GM23338 (cell line): ENCODE data around the gene DPF3. TPM values are rescaled to one million over a fixed set of nuclear protein-coding genes. Genes with fewer than 3 reads are reported as not detected.
A peak's percentile ranks its signal among the peaks of the same experiment; 100 is the strongest.

Experiments used
- ATAC-seq: fragments of 200-7000 bp; cut with Tn5 transposase; 3 replicates; pipeline ENCODE4 v1.9.1; 2020
- DNase-seq: peaks from one replicate; pipeline ENCODE4 v3.0.0-alpha.2; 2015; ENCODE audit warnings: low spot score
- H2AFZ ChIP-seq: fragments of 200-600 bp; sonication (generic); 2 replicates; pipeline ENCODE4 v1.8.0; 2016; ENCODE audit warnings: antibody characterized with exemption, mild to moderate bottlenecking, moderate library complexity
- H3F3A ChIP-seq: fragments of 200-600 bp; sonication (generic); replicated peaks from 2 replicates; pipeline ENCODE4 v1.8.0; 2017; ENCODE audit warnings: antibody characterized with exemption, mixed run types, low read depth
- H3K27ac ChIP-seq: fragments of 200-600 bp; sonication (generic); 2 replicates; pipeline ENCODE4 v1.6.1; 2016; ENCODE audit warnings: low read depth
- H3K27me3 ChIP-seq: fragments of 200-600 bp; sonication (generic); 2 replicates; pipeline ENCODE4 v1.8.0; 2016; ENCODE audit warnings: mild to moderate bottlenecking, mixed run types, moderate library complexity; ENCODE audit not compliant: insufficient read depth
- H3K36me3 ChIP-seq: fragments of 200-600 bp; sonication (generic); 2 replicates; pipeline ENCODE4 v1.8.0; 2016; ENCODE audit warnings: mild to moderate bottlenecking; ENCODE audit not compliant: insufficient read depth
- H3K4me1 ChIP-seq: fragments of 200-600 bp; sonication (generic); 2 replicates; pipeline ENCODE4 v1.8.0; 2016; ENCODE audit warnings: mild to moderate bottlenecking, moderate library complexity; ENCODE audit not compliant: insufficient read depth
- H3K4me2 ChIP-seq: fragments of 200-600 bp; sonication (generic); 2 replicates; pipeline ENCODE4 v1.7.1; 2017; ENCODE audit warnings: mixed run types
- H3K4me3 ChIP-seq: fragments of 200-600 bp; sonication (generic); 2 replicates; pipeline ENCODE4 v1.6.1; 2016; ENCODE audit warnings: mixed run types
- H3K79me2 ChIP-seq: fragments of 200-600 bp; sonication (generic); replicated peaks from 2 replicates; pipeline ENCODE4 v1.8.0; 2017; ENCODE audit warnings: mild to moderate bottlenecking; ENCODE audit not compliant: insufficient read depth
- H3K9me2 ChIP-seq: fragments of 200-600 bp; sonication (generic); 2 replicates; pipeline ENCODE4 v1.8.0; 2017; ENCODE audit not compliant: insufficient read depth
- H4K20me1 ChIP-seq: fragments of 200-600 bp; sonication (generic); replicated peaks from 2 replicates; pipeline ENCODE4 v1.8.0; 2017; ENCODE audit warnings: mild to moderate bottlenecking; ENCODE audit not compliant: insufficient read depth
- H3K27ac Mint-ChIP-seq: 2 replicates; pipeline ENCODE4 v1.8.0; 2020; ENCODE audit warnings: inconsistent platforms, mild to moderate bottlenecking, moderate library complexity, mixed read lengths
- H3K27me3 Mint-ChIP-seq: 3 replicates; pipeline ENCODE4 v1.8.0; 2022; ENCODE audit warnings: low read depth, mild to moderate bottlenecking, moderate library complexity, mixed read lengths, inconsistent platforms; ENCODE audit not compliant: insufficient read depth, poor library complexity
- H3K36me3 Mint-ChIP-seq: 3 replicates; pipeline ENCODE4 v1.8.0; 2021; ENCODE audit warnings: low read depth, mild to moderate bottlenecking, inconsistent platforms, moderate library complexity, mixed read lengths
- H3K4me1 Mint-ChIP-seq: 3 replicates; pipeline ENCODE4 v1.8.0; 2020; ENCODE audit warnings: mild to moderate bottlenecking, inconsistent platforms, mixed read lengths
- H3K4me3 Mint-ChIP-seq: 3 replicates; pipeline ENCODE4 v1.8.0; 2021; ENCODE audit warnings: moderate library complexity, mild to moderate bottlenecking, inconsistent platforms, mixed read lengths
- H3K9me3 Mint-ChIP-seq: 3 replicates; pipeline ENCODE4 v1.8.0; 2020; ENCODE audit warnings: moderate library complexity, mild to moderate bottlenecking, inconsistent platforms, mixed read lengths
- EZH2 ChIP-seq: fragments of 200-600 bp; sonication (generic); IDR thresholded peaks from one replicate; pipeline ENCODE4 v1.8.0; 2017; ENCODE audit warnings: antibody characterized with exemption, mild to moderate bottlenecking, low read depth; ENCODE audit not compliant: unreplicated experiment
- NANOG ChIP-seq: IDR thresholded peaks from 2 replicates; pipeline ENCODE4 v1.6.1; 2016; ENCODE audit warnings: antibody characterized with exemption, borderline replicate concordance
- ZNF114 ChIP-seq: fragments of 250-450 bp; sonication (Bioruptor Pico); IDR thresholded peaks from 2 replicates; pipeline ENCODE4 v1.5.0; 2020; ENCODE audit warnings: mild to moderate bottlenecking, moderate library complexity
- ZNF331 ChIP-seq: fragments of 250-450 bp; sonication (Bioruptor Pico); IDR thresholded peaks from 2 replicates; pipeline ENCODE4 v1.5.0; 2020; ENCODE audit warnings: low read depth, mild to moderate bottlenecking, moderate library complexity
- polyA plus RNA-seq: library from polyadenylated mRNA; unstranded; fragments of >200 nt; fragmentation: Nextera tagmentation; extraction: Ambion mirVana; gene quantifications from 2 replicates; pipeline ENCODE4 v1.2.1, GENCODE V29; 2016
- total RNA-seq: library from RNA; depleted of rRNA; stranded (reverse); fragments of >200 nt; shearing (Covaris generic); gene quantifications from 2 replicates; pipeline ENCODE4 v1.2.3, GENCODE V29; 2014
- TF ChIP-seq, protein P1 (sequence below): fragments of 250-450 bp; sonication (Bioruptor Pico); IDR thresholded peaks from 2 replicates; pipeline ENCODE4 v1.5.0; 2020; ENCODE audit warnings: mild to moderate bottlenecking, moderate library complexity
- TF ChIP-seq, protein P2 (sequence below): IDR thresholded peaks from 2 replicates; pipeline ENCODE4 v1.6.1; 2016; ENCODE audit warnings: antibody characterized with exemption
- TF ChIP-seq, protein P3 (sequence below), 2 experiments: fragments of 200-600 bp in 1 of 2; sonication (generic) in 1 of 2; conservative IDR thresholded peaks; 2 replicates each; pipeline versions ENCODE4 v1.5.1 to v1.6.1; 2016 to 2017; ENCODE audit warnings: antibody characterized with exemption in 2 of 2, low read depth in 2 of 2, mild to moderate bottlenecking in 2 of 2, moderate library complexity in 1 of 2

Gene DPF3
- total and polyA plus RNA-seq, 2 experiments from 2014 or later = 0.18 to 1.0 TPM

DNA sequence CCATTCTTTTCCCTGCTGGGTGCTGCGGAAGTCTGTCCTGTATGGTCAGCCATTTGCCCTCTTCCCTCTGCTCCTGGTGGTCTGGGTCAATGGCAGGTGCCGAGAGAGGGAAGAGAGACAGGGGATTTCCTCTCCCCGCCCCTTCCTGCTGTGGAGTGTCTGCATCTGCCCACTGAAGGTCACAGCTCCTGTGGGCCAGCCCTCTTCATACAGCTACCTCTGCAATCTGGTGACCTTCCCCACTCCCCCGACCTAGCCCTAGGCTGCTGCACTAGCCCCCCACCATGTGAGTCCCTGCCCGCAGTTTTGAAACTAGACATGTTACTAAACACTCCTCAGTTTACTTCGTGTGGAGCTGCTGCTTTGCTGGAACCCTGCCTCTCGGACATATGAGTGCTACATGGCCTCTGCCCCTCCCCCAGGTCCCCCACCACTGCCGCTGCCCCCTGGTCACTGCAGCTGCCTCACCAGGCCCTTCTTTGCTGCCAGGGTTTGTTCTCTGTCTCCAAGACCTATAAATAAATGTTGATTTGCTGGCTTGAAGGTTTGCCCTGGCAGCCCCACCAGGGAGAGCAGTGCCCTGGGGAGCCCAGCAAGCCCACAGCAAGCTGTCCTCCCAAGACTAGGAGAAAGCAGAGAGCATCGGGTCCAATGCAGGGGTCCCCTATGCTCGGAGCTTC, 102.9 kb downstream of the DPF3 start (continued):
- TF ChIP-seq, protein P1, sequence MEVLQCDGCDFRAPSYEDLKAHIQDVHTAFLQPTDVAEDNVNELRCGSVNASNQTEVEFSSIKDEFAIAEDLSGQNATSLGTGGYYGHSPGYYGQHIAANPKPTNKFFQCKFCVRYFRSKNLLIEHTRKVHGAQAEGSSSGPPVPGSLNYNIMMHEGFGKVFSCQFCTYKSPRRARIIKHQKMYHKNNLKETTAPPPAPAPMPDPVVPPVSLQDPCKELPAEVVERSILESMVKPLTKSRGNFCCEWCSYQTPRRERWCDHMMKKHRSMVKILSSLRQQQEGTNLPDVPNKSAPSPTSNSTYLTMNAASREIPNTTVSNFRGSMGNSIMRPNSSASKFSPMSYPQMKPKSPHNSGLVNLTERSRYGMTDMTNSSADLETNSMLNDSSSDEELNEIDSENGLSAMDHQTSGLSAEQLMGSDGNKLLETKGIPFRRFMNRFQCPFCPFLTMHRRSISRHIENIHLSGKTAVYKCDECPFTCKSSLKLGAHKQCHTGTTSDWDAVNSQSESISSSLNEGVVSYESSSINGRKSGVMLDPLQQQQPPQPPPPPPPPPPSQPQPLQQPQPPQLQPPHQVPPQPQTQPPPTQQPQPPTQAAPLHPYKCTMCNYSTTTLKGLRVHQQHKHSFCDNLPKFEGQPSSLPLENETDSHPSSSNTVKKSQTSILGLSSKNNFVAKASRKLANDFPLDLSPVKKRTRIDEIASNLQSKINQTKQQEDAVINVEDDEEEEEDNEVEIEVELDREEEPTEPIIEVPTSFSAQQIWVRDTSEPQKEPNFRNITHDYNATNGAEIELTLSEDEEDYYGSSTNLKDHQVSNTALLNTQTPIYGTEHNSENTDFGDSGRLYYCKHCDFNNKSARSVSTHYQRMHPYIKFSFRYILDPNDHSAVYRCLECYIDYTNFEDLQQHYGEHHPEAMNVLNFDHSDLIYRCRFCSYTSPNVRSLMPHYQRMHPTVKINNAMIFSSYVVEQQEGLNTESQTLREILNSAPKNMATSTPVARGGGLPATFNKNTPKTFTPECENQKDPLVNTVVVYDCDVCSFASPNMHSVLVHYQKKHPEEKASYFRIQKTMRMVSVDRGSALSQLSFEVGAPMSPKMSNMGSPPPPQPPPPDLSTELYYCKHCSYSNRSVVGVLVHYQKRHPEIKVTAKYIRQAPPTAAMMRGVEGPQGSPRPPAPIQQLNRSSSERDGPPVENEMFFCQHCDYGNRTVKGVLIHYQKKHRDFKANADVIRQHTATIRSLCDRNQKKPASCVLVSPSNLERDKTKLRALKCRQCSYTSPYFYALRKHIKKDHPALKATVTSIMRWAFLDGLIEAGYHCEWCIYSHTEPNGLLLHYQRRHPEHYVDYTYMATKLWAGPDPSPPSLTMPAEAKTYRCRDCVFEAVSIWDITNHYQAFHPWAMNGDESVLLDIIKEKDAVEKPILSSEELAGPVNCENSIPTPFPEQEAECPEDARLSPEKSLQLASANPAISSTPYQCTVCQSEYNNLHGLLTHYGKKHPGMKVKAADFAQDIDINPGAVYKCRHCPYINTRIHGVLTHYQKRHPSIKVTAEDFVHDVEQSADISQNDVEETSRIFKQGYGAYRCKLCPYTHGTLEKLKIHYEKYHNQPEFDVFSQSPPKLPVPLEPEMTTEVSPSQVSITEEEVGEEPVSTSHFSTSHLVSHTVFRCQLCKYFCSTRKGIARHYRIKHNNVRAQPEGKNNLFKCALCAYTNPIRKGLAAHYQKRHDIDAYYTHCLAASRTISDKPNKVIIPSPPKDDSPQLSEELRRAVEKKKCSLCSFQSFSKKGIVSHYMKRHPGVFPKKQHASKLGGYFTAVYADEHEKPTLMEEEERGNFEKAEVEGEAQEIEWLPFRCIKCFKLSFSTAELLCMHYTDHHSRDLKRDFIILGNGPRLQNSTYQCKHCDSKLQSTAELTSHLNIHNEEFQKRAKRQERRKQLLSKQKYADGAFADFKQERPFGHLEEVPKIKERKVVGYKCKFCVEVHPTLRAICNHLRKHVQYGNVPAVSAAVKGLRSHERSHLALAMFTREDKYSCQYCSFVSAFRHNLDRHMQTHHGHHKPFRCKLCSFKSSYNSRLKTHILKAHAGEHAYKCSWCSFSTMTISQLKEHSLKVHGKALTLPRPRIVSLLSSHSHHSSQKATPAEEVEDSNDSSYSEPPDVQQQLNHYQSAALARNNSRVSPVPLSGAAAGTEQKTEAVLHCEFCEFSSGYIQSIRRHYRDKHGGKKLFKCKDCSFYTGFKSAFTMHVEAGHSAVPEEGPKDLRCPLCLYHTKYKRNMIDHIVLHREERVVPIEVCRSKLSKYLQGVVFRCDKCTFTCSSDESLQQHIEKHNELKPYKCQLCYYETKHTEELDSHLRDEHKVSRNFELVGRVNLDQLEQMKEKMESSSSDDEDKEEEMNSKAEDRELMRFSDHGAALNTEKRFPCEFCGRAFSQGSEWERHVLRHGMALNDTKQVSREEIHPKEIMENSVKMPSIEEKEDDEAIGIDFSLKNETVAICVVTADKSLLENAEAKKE (CRISPR knock-in tag) = no peak
- no peak for TF ChIP-seq ZNF331 (CRISPR knock-in tag)

DNA sequence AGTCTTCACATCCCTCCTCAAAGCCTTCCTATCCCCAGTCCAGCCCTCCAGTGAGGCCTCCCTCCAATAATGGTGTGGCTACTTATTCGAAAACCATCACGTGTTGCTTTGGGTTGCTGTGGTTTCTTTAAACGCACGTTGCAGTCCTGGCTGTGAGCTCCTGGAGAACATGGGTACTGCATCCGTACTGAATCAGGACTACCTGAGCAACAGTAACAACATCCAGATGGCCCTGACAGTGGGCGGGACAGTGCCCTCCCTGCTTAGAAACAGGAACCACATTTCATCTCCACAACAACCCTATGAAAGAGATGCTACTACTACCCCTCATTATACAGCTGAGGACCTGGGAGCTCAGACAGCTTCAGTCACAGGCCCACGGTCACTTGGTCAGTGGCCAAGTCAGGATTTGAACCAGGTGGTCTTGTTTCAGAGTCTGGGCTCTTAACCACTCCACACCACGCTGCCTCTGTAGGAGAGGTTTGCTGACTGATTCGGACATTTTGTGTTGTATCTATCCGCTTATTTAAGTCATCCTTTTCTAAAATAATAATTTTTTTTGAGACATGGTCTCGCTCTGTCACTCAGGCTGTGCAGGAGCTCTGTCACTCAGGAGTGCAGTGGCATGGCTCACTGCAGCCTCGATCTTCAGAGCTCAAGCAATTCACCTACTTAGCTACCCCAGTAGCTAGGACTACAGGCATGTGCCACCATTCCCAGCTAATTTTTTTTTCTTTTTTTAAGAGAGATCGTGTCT, 104.8 kb downstream of the DPF3 start:
- H3K4me3 Mint-ChIP-seq = no peak overlapping the region
- peaks cover 8% of the 10 kb centered on the region for H3K27me3 Mint-ChIP-seq
- no peak overlapping the region for H3K4me2 ChIP-seq
- no peaks in the 10 kb centered on the region for H3K36me3 Mint-ChIP-seq
- H3K27ac Mint-ChIP-seq = no peak overlapping the region
- H3F3A ChIP-seq = no peaks in the 10 kb centered on the region
- no peaks in the 10 kb centered on the region for H4K20me1 ChIP-seq
- H3K9me2 ChIP-seq = peaks cover 3% of the 10 kb centered on the region; the same call in 1 of the 2 replicates
- no peaks in the 10 kb centered on the region for H3K36me3 ChIP-seq
- no peaks in the 10 kb centered on the region for H3K27me3 ChIP-seq
- no peaks in the 10 kb centered on the region for H3K79me2 ChIP-seq
- no peak overlapping the region for H2AFZ ChIP-seq
- H3K4me1 ChIP-seq = no peaks in the 10 kb centered on the region; the same call in 1 of the 2 replicates
- ATAC-seq (peak; percentile 37), DNase-seq (peak; percentile 24)
- no peaks in the 10 kb centered on the region; the same call in 2 of the 3 replicates for H3K9me3 Mint-ChIP-seq
- H3K4me3 ChIP-seq = no peak overlapping the region
- H3K4me1 Mint-ChIP-seq = peaks cover 24% of the 10 kb centered on the region
- H3K27ac ChIP-seq = no peak overlapping the region
- TF ChIP-seq, protein P2, sequence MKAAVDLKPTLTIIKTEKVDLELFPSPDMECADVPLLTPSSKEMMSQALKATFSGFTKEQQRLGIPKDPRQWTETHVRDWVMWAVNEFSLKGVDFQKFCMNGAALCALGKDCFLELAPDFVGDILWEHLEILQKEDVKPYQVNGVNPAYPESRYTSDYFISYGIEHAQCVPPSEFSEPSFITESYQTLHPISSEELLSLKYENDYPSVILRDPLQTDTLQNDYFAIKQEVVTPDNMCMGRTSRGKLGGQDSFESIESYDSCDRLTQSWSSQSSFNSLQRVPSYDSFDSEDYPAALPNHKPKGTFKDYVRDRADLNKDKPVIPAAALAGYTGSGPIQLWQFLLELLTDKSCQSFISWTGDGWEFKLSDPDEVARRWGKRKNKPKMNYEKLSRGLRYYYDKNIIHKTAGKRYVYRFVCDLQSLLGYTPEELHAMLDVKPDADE = no peak
- TF ChIP-seq ZNF331 (CRISPR knock-in tag) (no peak), ZNF114 (no peak), EZH2 (no peak), NANOG (no peak)
- TF ChIP-seq, protein P3, sequence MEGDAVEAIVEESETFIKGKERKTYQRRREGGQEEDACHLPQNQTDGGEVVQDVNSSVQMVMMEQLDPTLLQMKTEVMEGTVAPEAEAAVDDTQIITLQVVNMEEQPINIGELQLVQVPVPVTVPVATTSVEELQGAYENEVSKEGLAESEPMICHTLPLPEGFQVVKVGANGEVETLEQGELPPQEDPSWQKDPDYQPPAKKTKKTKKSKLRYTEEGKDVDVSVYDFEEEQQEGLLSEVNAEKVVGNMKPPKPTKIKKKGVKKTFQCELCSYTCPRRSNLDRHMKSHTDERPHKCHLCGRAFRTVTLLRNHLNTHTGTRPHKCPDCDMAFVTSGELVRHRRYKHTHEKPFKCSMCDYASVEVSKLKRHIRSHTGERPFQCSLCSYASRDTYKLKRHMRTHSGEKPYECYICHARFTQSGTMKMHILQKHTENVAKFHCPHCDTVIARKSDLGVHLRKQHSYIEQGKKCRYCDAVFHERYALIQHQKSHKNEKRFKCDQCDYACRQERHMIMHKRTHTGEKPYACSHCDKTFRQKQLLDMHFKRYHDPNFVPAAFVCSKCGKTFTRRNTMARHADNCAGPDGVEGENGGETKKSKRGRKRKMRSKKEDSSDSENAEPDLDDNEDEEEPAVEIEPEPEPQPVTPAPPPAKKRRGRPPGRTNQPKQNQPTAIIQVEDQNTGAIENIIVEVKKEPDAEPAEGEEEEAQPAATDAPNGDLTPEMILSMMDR (conservative IDR thresholded peaks at IDR 0.05; ENCODE audit: low read depth in 2 of 2) = no peak
